B cell (primary cell): ENCODE data around the gene WNK2. TPM values are rescaled to one million over a fixed set of nuclear protein-coding genes. Genes with fewer than 3 reads are reported as not detected.

ENCODE experiments used
- ATAC-seq: fragments of 200-7000 bp; cut with Tn5 transposase; one replicate; pipeline ENCODE4 v1.10.0; 2021; ENCODE audit warnings: low read depth, mild to moderate bottlenecking, moderate number of reproducible peaks, moderate library complexity
- CTCF ChIA-PET: fragments of 350-600 bp; sonication (Branson Sonifier 250); formaldehyde crosslinking; loops from one replicate; lab custom pipeline; 2021; ENCODE audit warnings: antibody characterized with exemption, inconsistent platforms; lab: Charles Lee
- POLR2A ChIA-PET: fragments of 350-600 bp; sonication (Branson Sonifier 250); formaldehyde crosslinking; loops from one replicate; lab custom pipeline; 2021; ENCODE audit warnings: antibody characterized with exemption; lab: Charles Lee
- DNase-seq: peaks from one replicate; pipeline ENCODE4 v3.0.0; 2013
- H2AFZ ChIP-seq: 2 replicates; pipeline ENCODE4 v1.6.1; 2012; ENCODE audit warnings: mild to moderate bottlenecking, low read depth, low read length; ENCODE audit not compliant: insufficient read depth, poor library complexity, severe bottlenecking
- H3K27ac ChIP-seq, 2 donors: 1 replicate in 1 of 2; 2 replicates in 1 of 2; pipeline ENCODE4 v1.5.1; 2012 to 2013; ENCODE audit warnings: low read length in 2 of 2, mild to moderate bottlenecking in 2 of 2, moderate library complexity in 1 of 2
- H3K27me3 ChIP-seq, 4 experiments: fragments of 200-600 bp in 1 of 4; sonication (generic) in 1 of 4; replicated peaks in 1 of 4; 1 replicate in 2 of 4; 2 replicates in 2 of 4; pipeline versions ENCODE4 v1.6.1 to v1.7.0; 2013 to 2016; ENCODE audit warnings: low read length in 3 of 4, mild to moderate bottlenecking in 2 of 4, mixed read lengths in 1 of 4, moderate library complexity in 1 of 4; ENCODE audit not compliant: insufficient read depth in 4 of 4, control insufficient read depth in 3 of 4; ENCODE audit errors: control extremely low read depth in 1 of 4
- H3K36me3 ChIP-seq, 2 experiments: replicated peaks in 1 of 2; 1 replicate in 1 of 2; 2 replicates in 1 of 2; pipeline versions ENCODE4 v1.6.1 to v1.7.1; 2013; ENCODE audit warnings: low read length in 1 of 2; ENCODE audit not compliant: insufficient read depth in 2 of 2, control insufficient read depth in 1 of 2; ENCODE audit errors: control extremely low read depth in 1 of 2, extremely low read depth in 1 of 2
- H3K4me1 ChIP-seq, 2 donors: fragments of 200-600 bp in 1 of 2; sonication (generic) in 1 of 2; 1 replicate in 1 of 2; 2 replicates in 1 of 2; pipeline versions ENCODE4 v1.5.1 to v1.6.1; 2013 to 2017; ENCODE audit warnings: low read length in 2 of 2; ENCODE audit not compliant: control insufficient read depth in 2 of 2, insufficient read depth in 2 of 2
- H3K4me2 ChIP-seq: replicated peaks from 2 replicates; pipeline ENCODE3; 2012; ENCODE audit warnings: mild to moderate bottlenecking, low read depth, low read length; ENCODE audit not compliant: poor library complexity, severe bottlenecking
- H3K4me3 ChIP-seq, 5 experiments: fragments of 200-600 bp in 1 of 5; sonication (generic) in 1 of 5; 1 replicate in 3 of 5; 2 replicates in 2 of 5; pipeline versions ENCODE4 v1.5.1 to v1.7.0; 2011 to 2016; ENCODE audit warnings: low read length in 4 of 5, mild to moderate bottlenecking in 4 of 5, low read depth in 2 of 5, control low read depth in 1 of 5, moderate library complexity in 1 of 5; ENCODE audit not compliant: insufficient read depth in 1 of 5; ENCODE audit errors: control extremely low read depth in 1 of 5, extremely low read depth in 1 of 5
- H3K79me2 ChIP-seq: fragments of 200-600 bp; sonication (generic); one replicate; pipeline ENCODE4 v1.6.0; 2016; ENCODE audit warnings: low read length; ENCODE audit not compliant: control insufficient read depth, insufficient read depth
- H3K9ac ChIP-seq: fragments of 200-600 bp; sonication (generic); 2 replicates; pipeline ENCODE4 v1.6.1; 2017; ENCODE audit warnings: mild to moderate bottlenecking, low read length, moderate library complexity
- H3K9me3 ChIP-seq, 3 donors: one replicate each; pipeline versions ENCODE4 v1.6.1 to v1.7.1; 2013; ENCODE audit warnings: low read length in 2 of 3; ENCODE audit not compliant: control insufficient read depth in 2 of 3, insufficient read depth in 1 of 3; ENCODE audit errors: control extremely low read depth in 1 of 3
- H4K20me1 ChIP-seq: 2 replicates; pipeline ENCODE4 v1.6.0; 2012; ENCODE audit warnings: mild to moderate bottlenecking, low read length; ENCODE audit not compliant: insufficient read depth, control insufficient read depth, poor library complexity, severe bottlenecking
- H3K27ac Mint-ChIP-seq: one replicate; pipeline ENCODE4 v1.8.0; 2021; ENCODE audit warnings: mixed read lengths
- H3K27me3 Mint-ChIP-seq: one replicate; pipeline ENCODE4 v1.8.0; 2021; ENCODE audit warnings: mixed read lengths
- H3K4me1 Mint-ChIP-seq: one replicate; pipeline ENCODE4 v1.8.0; 2021; ENCODE audit warnings: mixed read lengths
- H3K4me3 Mint-ChIP-seq: one replicate; pipeline ENCODE4 v1.8.0; 2021; ENCODE audit warnings: mixed read lengths
- H3K9me3 Mint-ChIP-seq: one replicate; pipeline ENCODE4 v1.8.0; 2022; ENCODE audit warnings: mixed read lengths; ENCODE audit not compliant: insufficient read depth
- EZH2 ChIP-seq: IDR thresholded peaks from 2 replicates; pipeline ENCODE4 v1.6.1; 2012; ENCODE audit warnings: borderline replicate concordance, low read depth, mild to moderate bottlenecking, moderate library complexity, low read length; ENCODE audit not compliant: insufficient read depth, poor library complexity, severe bottlenecking
- WGBS: methylation state at CpG from one replicate; pipeline ENCODE4 v1.1.5; 2013; ENCODE audit warnings: missing lambda C conversion rate; ENCODE audit not compliant: insufficient coverage; 5-methylcytosine and 5-hydroxymethylcytosine counted together
- intact Hi-C: fragments of 100-400 bp; cut with micrococcal nuclease; formaldehyde crosslinking; loops from one replicate; pipeline ENCODE4 v1.10.0; 2022
- polyA plus RNA-seq: library from polyadenylated mRNA; depleted of rRNA; stranded (reverse); fragments of >200 nt; gene quantifications from 2 replicates; pipeline ENCODE4 v1.2.3, GENCODE V29; 2012
- total RNA-seq, 2 donors: library from RNA; stranded (reverse); fragments of 120-200 nt in 1 of 2; gene quantifications; 1 replicate in 1 of 2; 2 replicates in 1 of 2; pipeline versions ENCODE4 v1.2.3 to v1.2.4, GENCODE V29; 2013 to 2022
- TF ChIP-seq, protein P1 (sequence below): fragments of 200-600 bp; IDR thresholded peaks from one replicate; pipeline ENCODE4 v1.8.0; 2022; ENCODE audit warnings: antibody characterized with exemption, mild to moderate bottlenecking

WNK2 gene
- total and polyA plus RNA-seq, 2 donors (not counting 1 experiment from before 2014, with no cell fraction given): 0.49 TPM; not detected in 1

DNA sequence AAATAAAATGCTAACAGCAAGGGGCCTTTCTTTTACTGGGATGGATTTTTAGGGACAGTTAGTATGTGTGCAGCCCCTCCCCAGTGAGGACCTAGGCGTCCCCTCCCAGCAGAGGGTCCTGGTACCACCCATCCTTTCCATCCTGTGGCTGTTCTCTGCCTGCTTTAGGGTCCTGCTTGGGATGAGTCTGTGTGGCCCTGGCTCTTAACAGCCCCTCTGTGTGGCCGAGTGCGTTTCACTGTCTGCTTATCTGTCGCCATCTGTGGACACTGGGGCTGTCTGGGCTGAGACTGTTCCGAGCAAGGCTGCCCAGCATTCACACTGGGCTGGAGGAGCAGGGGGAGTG lies 17.0 kb downstream of the WNK2 start:
- Histone ChIP-seq H3K4me2 (no peak overlapping the region), H3K9me3 (peaks cover 0 to 11% (median 0%) of the 10 kb centered on the region in 3 donors)
- ATAC-seq: no peak

DNA sequence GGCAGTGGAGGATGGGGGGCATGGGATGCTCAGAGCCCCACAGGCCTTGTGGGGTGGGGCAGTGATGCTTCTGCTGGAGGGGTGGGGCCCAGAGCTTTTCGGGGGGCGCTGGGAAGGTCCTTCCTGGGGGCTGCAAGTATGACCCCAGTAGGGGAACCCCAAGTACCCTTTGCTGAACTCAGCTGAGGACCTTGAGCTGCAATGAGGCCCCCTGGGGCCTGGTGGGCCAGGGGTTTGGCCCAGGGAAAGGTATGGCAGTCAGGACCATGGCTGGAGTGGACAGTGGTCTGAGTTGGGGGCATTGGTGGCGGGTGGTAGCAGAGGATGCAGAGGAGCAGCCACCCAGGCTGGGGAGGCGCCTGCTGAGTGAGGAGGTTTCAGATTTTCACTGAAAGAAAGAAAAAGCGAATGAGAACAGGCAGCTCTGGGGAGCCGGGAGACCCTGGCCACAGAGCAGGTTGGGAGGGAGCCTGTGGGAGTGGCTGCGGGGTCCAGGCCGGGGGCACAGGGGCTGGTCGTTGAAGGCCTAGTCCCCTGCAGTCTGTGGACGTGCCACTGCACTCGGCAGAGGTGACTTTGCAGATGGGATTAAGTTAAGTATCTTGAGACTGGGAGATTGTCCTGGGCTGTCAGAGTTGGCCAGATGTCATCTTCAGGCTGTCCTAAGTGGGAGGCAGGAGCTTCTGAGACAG lies 19.2 kb downstream of the WNK2 start:
- Mint-ChIP-seq H3K27ac (no peak overlapping the region), H3K27me3 (no peaks in the 10 kb centered on the region), H3K9me3 (no peaks in the 10 kb centered on the region), H3K4me3 (no peak overlapping the region), H3K4me1 (no peaks in the 10 kb centered on the region)
- H3K4me1 ChIP-seq: no peaks in the 10 kb centered on the region
- ATAC-seq: no peak
- no peaks in the 10 kb centered on the region for H3K36me3 ChIP-seq
- H3K9ac ChIP-seq: no peak overlapping the region
- intact Hi-C loops: no loop called here
- no peak overlapping the region for H2AFZ ChIP-seq
- no peak overlapping the region for H3K4me2 ChIP-seq
- TF ChIP-seq, protein P1, sequence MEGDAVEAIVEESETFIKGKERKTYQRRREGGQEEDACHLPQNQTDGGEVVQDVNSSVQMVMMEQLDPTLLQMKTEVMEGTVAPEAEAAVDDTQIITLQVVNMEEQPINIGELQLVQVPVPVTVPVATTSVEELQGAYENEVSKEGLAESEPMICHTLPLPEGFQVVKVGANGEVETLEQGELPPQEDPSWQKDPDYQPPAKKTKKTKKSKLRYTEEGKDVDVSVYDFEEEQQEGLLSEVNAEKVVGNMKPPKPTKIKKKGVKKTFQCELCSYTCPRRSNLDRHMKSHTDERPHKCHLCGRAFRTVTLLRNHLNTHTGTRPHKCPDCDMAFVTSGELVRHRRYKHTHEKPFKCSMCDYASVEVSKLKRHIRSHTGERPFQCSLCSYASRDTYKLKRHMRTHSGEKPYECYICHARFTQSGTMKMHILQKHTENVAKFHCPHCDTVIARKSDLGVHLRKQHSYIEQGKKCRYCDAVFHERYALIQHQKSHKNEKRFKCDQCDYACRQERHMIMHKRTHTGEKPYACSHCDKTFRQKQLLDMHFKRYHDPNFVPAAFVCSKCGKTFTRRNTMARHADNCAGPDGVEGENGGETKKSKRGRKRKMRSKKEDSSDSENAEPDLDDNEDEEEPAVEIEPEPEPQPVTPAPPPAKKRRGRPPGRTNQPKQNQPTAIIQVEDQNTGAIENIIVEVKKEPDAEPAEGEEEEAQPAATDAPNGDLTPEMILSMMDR: no peak
- TF ChIP-seq EZH2: no peak
- WGBS: 91% methylated on average over 11 of the region's 11 CpGs
- POLR2A ChIA-PET: no interaction called here
- H3K27me3 ChIP-seq: no peaks in the 10 kb centered on the region
- no peaks in the 10 kb centered on the region for H3K79me2 ChIP-seq
- no peak for DNase-seq
- CTCF ChIA-PET: no interaction called here
- no peaks in the 10 kb centered on the region for H4K20me1 ChIP-seq
- no peak overlapping the region for H3K4me3 ChIP-seq
- peaks cover 0 to 3% (median 0%) of the 10 kb centered on the region in 3 donors for H3K9me3 ChIP-seq
- no peak overlapping the region for H3K27ac ChIP-seq

More for the DNA sequence above, 17.0 kb downstream of the WNK2 start:
- H3K9me3 Mint-ChIP-seq: no peaks in the 10 kb centered on the region
- no peaks in the 10 kb centered on the region for H3K4me1 ChIP-seq
- DNase-seq: no peak
- no peaks in the 10 kb centered on the region for H3K36me3 ChIP-seq
- no peaks in the 10 kb centered on the region for H3K27me3 Mint-ChIP-seq
- intact Hi-C loops: no loop called here
- H2AFZ ChIP-seq: no peak overlapping the region
- no peaks in the 10 kb centered on the region for H4K20me1 ChIP-seq
- WGBS: 92% methylated on average over 5 of the region's 5 CpGs
- no peaks in the 10 kb centered on the region for H3K27me3 ChIP-seq
- TF ChIP-seq EZH2: no peak
- TF ChIP-seq, protein P1: no peak
- H3K27ac Mint-ChIP-seq: no peak overlapping the region
- no peak overlapping the region for H3K27ac ChIP-seq
- H3K79me2 ChIP-seq: no peaks in the 10 kb centered on the region
- H3K4me3 ChIP-seq: no peak overlapping the region
- CTCF ChIA-PET: no interaction called here
- no peak overlapping the region for H3K4me3 Mint-ChIP-seq
- H3K9ac ChIP-seq: no peak overlapping the region
- no peaks in the 10 kb centered on the region for H3K4me1 Mint-ChIP-seq
- POLR2A ChIA-PET: no interaction called here
